Mesendoderm (in vitro differentiated cells): ENCODE data around the gene ANKS1B.

ENCODE experiments used
- DNase-seq: peaks from one replicate; pipeline ENCODE4 v3.0.0; 2013
- H2AK5ac ChIP-seq: 2 replicates; pipeline ENCODE4 v1.6.1; 2013; ENCODE audit warnings: low read length, inconsistent platforms
- H2BK120ac ChIP-seq: 2 replicates; pipeline ENCODE4 v1.6.1; 2013; ENCODE audit warnings: low read depth, mild to moderate bottlenecking, low read length, moderate library complexity, mixed read lengths
- H2BK15ac ChIP-seq: replicated peaks from 2 replicates; pipeline ENCODE4 v1.6.1; 2013; ENCODE audit warnings: low read depth, mild to moderate bottlenecking, moderate library complexity
- H2BK5ac ChIP-seq: 2 replicates; pipeline ENCODE4 v1.6.1; 2013; ENCODE audit warnings: low read length, inconsistent platforms
- H3K18ac ChIP-seq: 2 replicates; pipeline ENCODE4 v1.6.1; 2013; ENCODE audit warnings: mild to moderate bottlenecking, low read length, mixed read lengths
- H3K23ac ChIP-seq: one replicate; pipeline ENCODE4 v1.6.1; 2013; ENCODE audit warnings: low read length
- H3K27ac ChIP-seq: 2 replicates; pipeline ENCODE4 v1.5.1; 2013; ENCODE audit warnings: low read depth, mild to moderate bottlenecking, inconsistent platforms, low read length, moderate library complexity
- H3K27me3 ChIP-seq: 2 replicates; pipeline ENCODE4 v1.6.1; 2013; ENCODE audit warnings: low read length, control low read depth, mild to moderate bottlenecking, inconsistent platforms; ENCODE audit not compliant: insufficient read depth, poor library complexity
- H3K36me3 ChIP-seq: 2 replicates; pipeline ENCODE4 v1.6.1; 2013; ENCODE audit warnings: low read length, inconsistent platforms; ENCODE audit not compliant: control insufficient read depth, insufficient read depth
- H3K4ac ChIP-seq: one replicate; pipeline ENCODE4 v1.6.1; 2013; ENCODE audit warnings: low read depth, mild to moderate bottlenecking, low read length, moderate library complexity
- H3K4me1 ChIP-seq: 2 replicates; pipeline ENCODE4 v1.6.1; 2013; ENCODE audit warnings: low read depth, low read length, inconsistent platforms; ENCODE audit not compliant: control insufficient read depth
- H3K4me2 ChIP-seq: 2 replicates; pipeline ENCODE4 v1.6.1; 2013; ENCODE audit warnings: low read length
- H3K4me3 ChIP-seq: 2 replicates; pipeline ENCODE4 v1.5.1; 2013; ENCODE audit warnings: mild to moderate bottlenecking, low read length
- H3K56ac ChIP-seq: one replicate; pipeline ENCODE4 v1.6.1; 2013; ENCODE audit warnings: low read length
- H3K79me1 ChIP-seq: 2 replicates; pipeline ENCODE4 v1.6.1; 2013; ENCODE audit warnings: low read length, inconsistent platforms
- H3K79me2 ChIP-seq: 2 replicates; pipeline ENCODE4 v1.6.1; 2013; ENCODE audit warnings: mild to moderate bottlenecking, low read length; ENCODE audit not compliant: control insufficient read depth, insufficient read depth
- H3K9ac ChIP-seq: 2 replicates; pipeline ENCODE4 v1.6.1; 2013; ENCODE audit warnings: low read length, inconsistent platforms
- H4K5ac ChIP-seq: one replicate; pipeline ENCODE4 v1.6.1; 2013; ENCODE audit warnings: low read length
- H4K8ac ChIP-seq: one replicate; pipeline ENCODE4 v1.6.1; 2013; ENCODE audit warnings: low read depth, mild to moderate bottlenecking, control low read depth, low read length, moderate library complexity
- WGBS: extraction: QIAGEN DNeasy Blood & Tissue Kit; methylation state at CpG from one replicate; pipeline ENCODE4 v1.1.7; 2013; ENCODE audit warnings: low lambda C conversion rate, missing lambda C conversion rate; ENCODE audit not compliant: insufficient coverage; ENCODE audit errors: extremely low coverage; 5-methylcytosine and 5-hydroxymethylcytosine counted together

The ANKS1B gene

GRCh38 chr12:99027461-99027860, 957.3 kb downstream of the ANKS1B start:
- no peak overlapping the region for H3K18ac ChIP-seq
- H3K9ac ChIP-seq = no peak overlapping the region
- no peaks in the 10 kb centered on the region for H3K36me3 ChIP-seq
- H4K5ac ChIP-seq = no peak overlapping the region
- no peaks in the 10 kb centered on the region for H3K27me3 ChIP-seq
- WGBS = no CpG with 5 or more reads among the region's 2 CpGs
- no peak overlapping the region for H2AK5ac ChIP-seq
- H3K79me2 ChIP-seq = no peaks in the 10 kb centered on the region
- H3K4ac ChIP-seq = no peak overlapping the region
- H4K8ac ChIP-seq = no peak overlapping the region
- H3K79me1 ChIP-seq = no peaks in the 10 kb centered on the region
- no peak overlapping the region for H2BK120ac ChIP-seq
- no peak overlapping the region for H3K23ac ChIP-seq
- no peak overlapping the region for H2BK15ac ChIP-seq
- no peak overlapping the region for H3K27ac ChIP-seq
- H3K4me3 ChIP-seq = no peak overlapping the region
- no peak for DNase-seq
- H3K56ac ChIP-seq = no peak overlapping the region
- H3K4me2 ChIP-seq = no peak overlapping the region
- H2BK5ac ChIP-seq = no peak overlapping the region
- no peaks in the 10 kb centered on the region for H3K4me1 ChIP-seq

- Histone ChIP-seq H2BK5ac (no peak overlapping the region), H3K9ac (no peak overlapping the region), H3K27me3 (no peaks in the 10 kb centered on the region), H3K4me2 (no peak overlapping the region), H3K4me1 (no peaks in the 10 kb centered on the region), H3K79me2 (no peaks in the 10 kb centered on the region), H2BK15ac (no peak overlapping the region), H2BK120ac (no peak overlapping the region), H3K18ac (no peak overlapping the region), H3K36me3 (no peaks in the 10 kb centered on the region), H3K79me1 (no peaks in the 10 kb centered on the region), H3K4ac (no peak overlapping the region), H3K56ac (no peak overlapping the region), H2AK5ac (no peak overlapping the region), H4K5ac (no peak overlapping the region), H3K4me3 (no peak overlapping the region), H3K27ac (no peak overlapping the region), H3K23ac (no peak overlapping the region), H4K8ac (no peak overlapping the region)
- no CpG with 5 or more reads among the region's 2 CpGs for WGBS
- DNase-seq = no peak
Measured at GRCh38 chr12:99027055-99027393, 957.7 kb downstream of the ANKS1B start.

GRCh38 chr12:99026332-99027054, 958.2 kb downstream of the ANKS1B start:
- Histone ChIP-seq H3K4me3 (no peak overlapping the region), H2BK120ac (no peak overlapping the region), H3K18ac (no peak overlapping the region), H3K4me1 (no peaks in the 10 kb centered on the region), H3K9ac (no peak overlapping the region), H4K8ac (no peak overlapping the region), H3K27ac (no peak overlapping the region), H2AK5ac (no peak overlapping the region), H3K23ac (no peak overlapping the region), H3K56ac (no peak overlapping the region), H3K36me3 (no peaks in the 10 kb centered on the region), H3K4ac (no peak overlapping the region), H3K27me3 (no peaks in the 10 kb centered on the region), H2BK15ac (no peak overlapping the region), H2BK5ac (no peak overlapping the region), H3K79me1 (no peaks in the 10 kb centered on the region), H4K5ac (no peak overlapping the region), H3K79me2 (no peaks in the 10 kb centered on the region), H3K4me2 (no peak overlapping the region)
- WGBS = no CpG with 5 or more reads among the region's 4 CpGs
- DNase-seq = no peak

- Histone ChIP-seq H2AK5ac (no peak overlapping the region), H2BK120ac (no peak overlapping the region), H3K56ac (no peak overlapping the region), H3K4me1 (no peaks in the 10 kb centered on the region), H3K4me2 (no peak overlapping the region), H3K36me3 (no peaks in the 10 kb centered on the region), H3K27ac (no peak overlapping the region), H3K4me3 (no peak overlapping the region), H2BK5ac (no peak overlapping the region), H3K79me2 (no peaks in the 10 kb centered on the region), H3K18ac (no peak overlapping the region), H2BK15ac (no peak overlapping the region), H4K8ac (no peak overlapping the region), H3K23ac (no peak overlapping the region), H3K4ac (no peak overlapping the region), H4K5ac (no peak overlapping the region), H3K27me3 (no peaks in the 10 kb centered on the region), H3K79me1 (no peaks in the 10 kb centered on the region), H3K9ac (no peak overlapping the region)
- DNase-seq = no peak
- no CpG with 5 or more reads among the region's 4 CpGs for WGBS
Measured at GRCh38 chr12:99024870-99025269, 959.9 kb downstream of the ANKS1B start.

- no peak overlapping the region for H3K56ac ChIP-seq
- no peak overlapping the region for H2BK15ac ChIP-seq
- no peak overlapping the region for H3K4me3 ChIP-seq
- H3K27me3 ChIP-seq = no peaks in the 10 kb centered on the region
- no peak overlapping the region for H3K27ac ChIP-seq
- H3K18ac ChIP-seq = no peak overlapping the region
- no peak overlapping the region for H3K9ac ChIP-seq
- H4K8ac ChIP-seq = no peak overlapping the region
- H4K5ac ChIP-seq = no peak overlapping the region
- DNase-seq = no peak
- H2BK120ac ChIP-seq = no peak overlapping the region
- H3K36me3 ChIP-seq = no peaks in the 10 kb centered on the region
- no peak overlapping the region for H3K23ac ChIP-seq
- no peaks in the 10 kb centered on the region for H3K4me1 ChIP-seq
- H3K79me1 ChIP-seq = no peaks in the 10 kb centered on the region
- no peaks in the 10 kb centered on the region for H3K79me2 ChIP-seq
- H2AK5ac ChIP-seq = no peak overlapping the region
- H2BK5ac ChIP-seq = no peak overlapping the region
- H3K4me2 ChIP-seq = no peak overlapping the region
- no peak overlapping the region for H3K4ac ChIP-seq
Measured at GRCh38 chr12:99024191-99024590, 960.5 kb downstream of the ANKS1B start.

GRCh38 chr12:99020871-99021270, 963.9 kb downstream of the ANKS1B start:
- H3K56ac ChIP-seq = no peak overlapping the region
- no CpG with 5 or more reads among the region's 1 CpG for WGBS
- no peak overlapping the region for H2BK5ac ChIP-seq
- no peak for DNase-seq
- no peak overlapping the region for H2BK15ac ChIP-seq
- no peak overlapping the region for H4K8ac ChIP-seq
- no peak overlapping the region for H3K4ac ChIP-seq
- H3K4me3 ChIP-seq = no peak overlapping the region
- H3K27me3 ChIP-seq = no peaks in the 10 kb centered on the region
- no peak overlapping the region for H4K5ac ChIP-seq
- no peaks in the 10 kb centered on the region for H3K79me1 ChIP-seq
- no peaks in the 10 kb centered on the region for H3K4me1 ChIP-seq
- no peak overlapping the region for H3K4me2 ChIP-seq
- H3K27ac ChIP-seq = no peak overlapping the region
- H2BK120ac ChIP-seq = no peak overlapping the region
- no peaks in the 10 kb centered on the region for H3K36me3 ChIP-seq
- H3K23ac ChIP-seq = no peak overlapping the region
- no peak overlapping the region for H2AK5ac ChIP-seq
- no peaks in the 10 kb centered on the region for H3K79me2 ChIP-seq
- H3K9ac ChIP-seq = no peak overlapping the region
- no peak overlapping the region for H3K18ac ChIP-seq
